OCI-LY1 (cell line): ENCODE results near the gene GID4.

Experiments
- H2AFZ ChIP-seq: fragments of 200-600 bp; sonication (generic), shearing (Covaris generic); 2 replicates; pipeline ENCODE4 v1.6.0; 2014; ENCODE audit warnings: antibody characterized with exemption, mild to moderate bottlenecking, low read length
- H3F3A ChIP-seq: fragments of 200-600 bp; sonication (generic), shearing (Covaris generic); 2 replicates; pipeline ENCODE4 v1.6.0; 2014; ENCODE audit warnings: mild to moderate bottlenecking, antibody characterized with exemption, low read length, moderate library complexity; ENCODE audit not compliant: insufficient read depth
- H3K27ac ChIP-seq: fragments of 200-600 bp; sonication (generic); 2 replicates; pipeline ENCODE4 v1.5.1; 2014; ENCODE audit warnings: low read length, mixed run types, mild to moderate bottlenecking, low read depth; ENCODE audit not compliant: poor library complexity, severe bottlenecking
- H3K27me3 ChIP-seq: fragments of 200-600 bp; sonication (generic); 2 replicates; pipeline ENCODE4 v1.6.0; 2014; ENCODE audit warnings: antibody characterized with exemption, mild to moderate bottlenecking, low read length, moderate library complexity; ENCODE audit not compliant: insufficient read depth
- H3K36me3 ChIP-seq: fragments of 200-600 bp; sonication (generic); 2 replicates; pipeline ENCODE4 v1.6.1; 2014; ENCODE audit warnings: mild to moderate bottlenecking, antibody characterized with exemption, low read length, moderate library complexity, mixed read lengths; ENCODE audit not compliant: insufficient read depth
- H3K4me1 ChIP-seq: fragments of 200-600 bp; sonication (generic); 2 replicates; pipeline ENCODE4 v1.5.1; 2014; ENCODE audit warnings: mild to moderate bottlenecking, low read length, moderate library complexity; ENCODE audit not compliant: insufficient read depth, severe bottlenecking
- H3K4me2 ChIP-seq: fragments of 200-600 bp; sonication (generic), shearing (Covaris generic); 2 replicates; pipeline ENCODE4 v1.6.1; 2014; ENCODE audit warnings: low read length
- H3K4me3 ChIP-seq: fragments of 200-600 bp; sonication (generic); 2 replicates; pipeline ENCODE4 v1.5.1; 2014; ENCODE audit warnings: low read length, low read depth, mild to moderate bottlenecking, mixed read lengths; ENCODE audit not compliant: poor library complexity, severe bottlenecking
- H3K79me2 ChIP-seq: fragments of 200-600 bp; shearing (Covaris generic); 2 replicates; pipeline ENCODE4 v1.6.1; 2016; ENCODE audit warnings: mixed run types, low read length, mixed read lengths; ENCODE audit not compliant: insufficient read depth
- H3K9ac ChIP-seq: fragments of 200-600 bp; sonication (generic), shearing (Covaris generic); 2 replicates; pipeline ENCODE4 v1.6.1; 2014; ENCODE audit warnings: mild to moderate bottlenecking, low read length, mixed read lengths
- H3K9me2 ChIP-seq: fragments of 200-600 bp; sonication (generic), shearing (Covaris generic); 2 replicates; pipeline ENCODE4 v1.6.1; 2014; ENCODE audit warnings: low read depth, mild to moderate bottlenecking, low read length, mixed read lengths
- H3K9me3 ChIP-seq: fragments of 200-600 bp; shearing (Covaris generic); 2 replicates; pipeline ENCODE4 v1.6.1; 2014; ENCODE audit warnings: low read length, mixed read lengths
- H4K20me1 ChIP-seq: fragments of 200-600 bp; sonication (generic), shearing (Covaris generic); 2 replicates; pipeline ENCODE4 v1.6.0; 2016; ENCODE audit warnings: mild to moderate bottlenecking, low read length; ENCODE audit not compliant: insufficient read depth
- CTCF ChIP-seq: fragments of 200-600 bp; sonication (generic), shearing (Covaris generic); IDR thresholded peaks from 2 replicates; pipeline ENCODE4 v1.5.1; 2017; ENCODE audit warnings: mild to moderate bottlenecking, antibody characterized with exemption, low read length, moderate library complexity, mixed read lengths
- EZH2 ChIP-seq: fragments of 200-600 bp; sonication (generic), shearing (Covaris generic); IDR thresholded peaks from 2 replicates; pipeline ENCODE4 v1.8.0; 2017; ENCODE audit warnings: borderline replicate concordance, mixed run types, mild to moderate bottlenecking, antibody characterized with exemption, low read length, moderate library complexity, mixed read lengths

The GID4 gene

GRCh38 chr17:18107971-18108370 lies 68.8 kb downstream of the GID4 start:
- Histone ChIP-seq H3K27me3 (0 out of 2 replicates have a peak, but pooled peaks cover 3% of the 10 kb centered on the region), H3K4me3 (no peak overlapping the region), H2AFZ (no peak overlapping the region), H3K4me2 (no peak overlapping the region), H3K79me2 (no peaks in the 10 kb centered on the region), H4K20me1 (no peaks in the 10 kb centered on the region), H3K27ac (no peak overlapping the region), H3K36me3 (peaks cover 35% of the 10 kb centered on the region), H3K4me1 (no peaks in the 10 kb centered on the region), H3F3A (no peaks in the 10 kb centered on the region), H3K9me2 (no peaks in the 10 kb centered on the region), H3K9ac (no peak overlapping the region), H3K9me3 (no peaks in the 10 kb centered on the region)
- TF ChIP-seq EZH2 = no peak
- no peak for TF ChIP-seq CTCF

- Histone ChIP-seq H3K79me2 (no peaks in the 10 kb centered on the region), H3K9me3 (no peaks in the 10 kb centered on the region), H3K36me3 (peaks cover 30% of the 10 kb centered on the region), H3K9ac (no peak within 1 kb of the TSS), H3K27ac (no peak within 1 kb of the TSS), H3K27me3 (0 out of 2 replicates have a peak, but pooled peaks cover 3% of the 10 kb centered on the region), H2AFZ (no peak within 1 kb of the TSS), H3K4me2 (no peak within 1 kb of the TSS), H3K4me1 (no peaks in the 10 kb centered on the region), H4K20me1 (no peaks in the 10 kb centered on the region), H3F3A (no peaks in the 10 kb centered on the region), H3K9me2 (no peaks in the 10 kb centered on the region), H3K4me3 (no peak within 1 kb of the TSS)
- no peak for TF ChIP-seq EZH2
Observed at GRCh38 chr17:18108401-18109312, 69.4 kb downstream of the GID4 start, which contains the start of gene MYO15A. MYO15A (plus strand) TSS chr17:18108756; CDS start chr17:18118801, 10,045 bp downstream.

GRCh38 chr17:18109935-18110485 lies 70.8 kb downstream of the GID4 start:
- H3K4me3 ChIP-seq = no peak overlapping the region
- H3K9ac ChIP-seq = no peak overlapping the region
- no peaks in the 10 kb centered on the region for H3K9me2 ChIP-seq
- no peak overlapping the region for H2AFZ ChIP-seq
- TF ChIP-seq EZH2 (no peak), CTCF (no peak)
- H3K79me2 ChIP-seq = no peaks in the 10 kb centered on the region
- no peaks in the 10 kb centered on the region for H3K4me1 ChIP-seq
- H3K36me3 ChIP-seq = peaks cover 23% of the 10 kb centered on the region
- 0 out of 2 replicates have a peak, but pooled peaks cover 3% of the 10 kb centered on the region for H3K27me3 ChIP-seq
- H3F3A ChIP-seq = no peaks in the 10 kb centered on the region
- H3K4me2 ChIP-seq = no peak overlapping the region
- no peaks in the 10 kb centered on the region for H4K20me1 ChIP-seq
- no peak overlapping the region for H3K27ac ChIP-seq
- H3K9me3 ChIP-seq = no peaks in the 10 kb centered on the region
